ENCODE measurements around the gene PLXNC1.

DNA sequence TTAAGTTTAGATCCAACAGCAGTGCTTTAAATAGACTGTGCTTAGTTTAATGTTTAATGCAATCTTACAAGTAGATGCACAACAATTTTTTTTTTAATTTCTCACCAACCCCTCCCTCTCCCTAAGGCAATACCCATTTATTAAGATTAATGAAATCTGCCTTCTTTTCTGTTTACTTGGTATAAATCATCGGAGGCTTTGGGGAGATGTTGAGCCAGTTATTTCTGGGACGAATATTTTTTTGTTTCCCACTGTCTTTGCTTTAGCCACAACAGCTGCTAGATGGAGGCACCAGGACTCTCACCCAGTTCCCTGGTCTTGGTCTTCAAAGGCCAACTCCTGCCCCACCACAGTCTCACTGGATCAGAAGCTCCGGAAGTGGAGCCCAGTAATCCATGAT lies 113.4 kb downstream of the PLXNC1 start:
- TF ChIP-seq ZNF232 (CRISPR knock-in tag; IDR thresholded peaks at IDR 0.05): no peak
- TF ChIP-seq, protein P1, sequence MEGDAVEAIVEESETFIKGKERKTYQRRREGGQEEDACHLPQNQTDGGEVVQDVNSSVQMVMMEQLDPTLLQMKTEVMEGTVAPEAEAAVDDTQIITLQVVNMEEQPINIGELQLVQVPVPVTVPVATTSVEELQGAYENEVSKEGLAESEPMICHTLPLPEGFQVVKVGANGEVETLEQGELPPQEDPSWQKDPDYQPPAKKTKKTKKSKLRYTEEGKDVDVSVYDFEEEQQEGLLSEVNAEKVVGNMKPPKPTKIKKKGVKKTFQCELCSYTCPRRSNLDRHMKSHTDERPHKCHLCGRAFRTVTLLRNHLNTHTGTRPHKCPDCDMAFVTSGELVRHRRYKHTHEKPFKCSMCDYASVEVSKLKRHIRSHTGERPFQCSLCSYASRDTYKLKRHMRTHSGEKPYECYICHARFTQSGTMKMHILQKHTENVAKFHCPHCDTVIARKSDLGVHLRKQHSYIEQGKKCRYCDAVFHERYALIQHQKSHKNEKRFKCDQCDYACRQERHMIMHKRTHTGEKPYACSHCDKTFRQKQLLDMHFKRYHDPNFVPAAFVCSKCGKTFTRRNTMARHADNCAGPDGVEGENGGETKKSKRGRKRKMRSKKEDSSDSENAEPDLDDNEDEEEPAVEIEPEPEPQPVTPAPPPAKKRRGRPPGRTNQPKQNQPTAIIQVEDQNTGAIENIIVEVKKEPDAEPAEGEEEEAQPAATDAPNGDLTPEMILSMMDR (IDR thresholded peaks at IDR 0.05 in 2 of 3, conservative IDR thresholded peaks at IDR 0.05 in 1 of 3; ENCODE audit: insufficient read depth in 2 of 3, low read depth in 1 of 3, low read length in 3 of 3): no peak
- no peak for TF ChIP-seq CBX5 (IDR thresholded peaks at IDR 0.05; ENCODE audit: borderline replicate concordance, low read depth)
- TF ChIP-seq SIX5 (IDR thresholded peaks at IDR 0.05; ENCODE audit: borderline replicate concordance in 1 of 2, insufficient read depth in 1 of 2, low read depth in 1 of 2, low read length in 2 of 2): no peak
- TF ChIP-seq ETV6 (IDR thresholded peaks at IDR 0.05; ENCODE audit: borderline replicate concordance in 1 of 2, low read depth in 2 of 2, low read length in 1 of 2): no peak
- no peak for TF ChIP-seq ETV6 (CRISPR knock-in tag; IDR thresholded peaks at IDR 0.05; ENCODE audit: borderline replicate concordance)
- TF ChIP-seq YY1 (IDR thresholded peaks at IDR 0.05; ENCODE audit: borderline replicate concordance in 1 of 3, control insufficient read depth in 1 of 3, extremely low read depth in 1 of 3, insufficient read depth in 3 of 3, insufficient read length in 1 of 3, insufficient replicate concordance in 2 of 3, low read depth in 1 of 3, low read length in 2 of 3): no peak
- no peak for TF ChIP-seq RFX5 (IDR thresholded peaks at IDR 0.05; ENCODE audit: low read depth, low read length)
- no peak for TF ChIP-seq EZH2 (IDR thresholded peaks at IDR 0.05; ENCODE audit: borderline replicate concordance, low read depth, low read length)
- no peak for TF ChIP-seq CSDE1 (IDR thresholded peaks at IDR 0.05)
- no peak for TF ChIP-seq POLR2A (conservative IDR thresholded peaks at IDR 0.05)
- TF ChIP-seq CHD2 (IDR thresholded peaks at IDR 0.05; ENCODE audit: low read depth, low read length): no peak
- no peak for TF ChIP-seq TGIF2 (CRISPR knock-in tag; IDR thresholded peaks at IDR 0.05)
- TF ChIP-seq, protein P2, sequence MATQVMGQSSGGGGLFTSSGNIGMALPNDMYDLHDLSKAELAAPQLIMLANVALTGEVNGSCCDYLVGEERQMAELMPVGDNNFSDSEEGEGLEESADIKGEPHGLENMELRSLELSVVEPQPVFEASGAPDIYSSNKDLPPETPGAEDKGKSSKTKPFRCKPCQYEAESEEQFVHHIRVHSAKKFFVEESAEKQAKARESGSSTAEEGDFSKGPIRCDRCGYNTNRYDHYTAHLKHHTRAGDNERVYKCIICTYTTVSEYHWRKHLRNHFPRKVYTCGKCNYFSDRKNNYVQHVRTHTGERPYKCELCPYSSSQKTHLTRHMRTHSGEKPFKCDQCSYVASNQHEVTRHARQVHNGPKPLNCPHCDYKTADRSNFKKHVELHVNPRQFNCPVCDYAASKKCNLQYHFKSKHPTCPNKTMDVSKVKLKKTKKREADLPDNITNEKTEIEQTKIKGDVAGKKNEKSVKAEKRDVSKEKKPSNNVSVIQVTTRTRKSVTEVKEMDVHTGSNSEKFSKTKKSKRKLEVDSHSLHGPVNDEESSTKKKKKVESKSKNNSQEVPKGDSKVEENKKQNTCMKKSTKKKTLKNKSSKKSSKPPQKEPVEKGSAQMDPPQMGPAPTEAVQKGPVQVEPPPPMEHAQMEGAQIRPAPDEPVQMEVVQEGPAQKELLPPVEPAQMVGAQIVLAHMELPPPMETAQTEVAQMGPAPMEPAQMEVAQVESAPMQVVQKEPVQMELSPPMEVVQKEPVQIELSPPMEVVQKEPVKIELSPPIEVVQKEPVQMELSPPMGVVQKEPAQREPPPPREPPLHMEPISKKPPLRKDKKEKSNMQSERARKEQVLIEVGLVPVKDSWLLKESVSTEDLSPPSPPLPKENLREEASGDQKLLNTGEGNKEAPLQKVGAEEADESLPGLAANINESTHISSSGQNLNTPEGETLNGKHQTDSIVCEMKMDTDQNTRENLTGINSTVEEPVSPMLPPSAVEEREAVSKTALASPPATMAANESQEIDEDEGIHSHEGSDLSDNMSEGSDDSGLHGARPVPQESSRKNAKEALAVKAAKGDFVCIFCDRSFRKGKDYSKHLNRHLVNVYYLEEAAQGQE (IDR thresholded peaks at IDR 0.05; ENCODE audit: borderline replicate concordance): no peak
- TF ChIP-seq, protein P2 (CRISPR knock-in tag; IDR thresholded peaks at IDR 0.05; ENCODE audit: low read depth): no peak

Data from K562 (cell line).